ENCODE data around the gene IFFO2. TPM values are rescaled to one million over a fixed set of nuclear protein-coding genes. Genes with fewer than 3 reads are reported as not detected.

Gene IFFO2
- total and polyA plus RNA-seq, 10 of the 15 experiments (the other 5 are each of a cell fraction or from before 2014, with no cell fraction given): 1.2 to 18.4 (median 6.7) TPM

DNA sequence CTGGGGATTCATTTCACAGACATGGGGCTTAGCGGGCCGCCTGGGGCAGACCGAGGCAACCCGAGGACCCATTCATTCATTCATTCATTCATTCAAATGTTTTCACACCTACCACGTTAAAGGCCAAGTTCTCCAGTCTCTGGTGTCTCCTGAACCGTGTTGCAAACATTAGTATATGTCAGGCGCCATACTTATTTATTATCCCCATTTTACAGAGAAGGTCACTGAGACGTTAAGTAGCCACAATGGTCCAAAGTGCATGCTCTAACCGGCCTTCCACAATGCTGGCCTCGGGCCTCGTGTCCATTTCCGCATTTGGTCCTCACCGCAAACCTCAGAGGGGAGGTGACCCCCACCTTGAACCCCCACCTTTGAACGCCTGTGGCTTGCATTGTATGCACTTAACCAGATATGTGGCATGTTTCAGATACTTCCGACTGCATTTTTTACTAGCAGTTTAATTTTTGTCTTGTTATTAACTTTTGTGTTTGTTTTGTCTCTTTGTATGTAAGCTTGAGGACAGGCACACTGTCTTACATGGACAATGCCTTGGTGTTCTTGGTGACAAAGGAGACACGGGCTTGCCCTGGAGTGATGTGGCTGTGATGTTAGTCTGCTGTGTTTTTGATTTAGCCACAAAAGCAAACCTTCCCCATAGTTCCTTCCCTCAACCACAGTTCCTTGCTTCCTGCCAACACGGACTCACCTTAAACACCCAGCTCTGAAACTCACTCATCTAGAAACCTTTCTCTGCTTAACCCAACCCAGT lies 1.2 kb upstream of the IFFO2 start:
- H2AFZ ChIP-seq (ENCODE audit: control insufficient read depth, low read depth, low read length): no peak overlapping the region
- no peaks in the 10 kb centered on the region for H3K36me3 ChIP-seq (ENCODE audit: control insufficient read depth in 2 of 2, insufficient read depth in 2 of 2, low read length in 1 of 2)
- H3K27me3 ChIP-seq (replicated peaks in 1 of 2; ENCODE audit: control insufficient read depth in 2 of 2, insufficient read depth in 2 of 2, low read length in 1 of 2): peaks cover 1 to 3% of the 10 kb centered on the region in 2 experiments; a peak in 3 of 4 replicates
- H3K79me2 ChIP-seq (ENCODE audit: control insufficient read depth, insufficient read depth, low read length): peaks cover 29% of the 10 kb centered on the region
- POLR2A ChIA-PET: interaction anchor here (3.0 kb wide), 1 partner anchor 30 kb away, joined by 13 read pairs; no protein-coding TSS in a partner anchor
- ATAC-seq (no peak), FAIRE-seq (no peak), DNase-seq (ENCODE audit: low read depth, low spot score) (no peak)
- in situ Hi-C loops (cut with MboI) (no loop called here), intact Hi-C loops (cut with micrococcal nuclease; ENCODE audit: unreplicated experiment) (loop anchor here (10.0 kb wide), 1 partner anchor 247 kb away; no protein-coding TSS in a partner anchor)
- H3K27ac ChIP-seq (ENCODE audit: control insufficient read depth, insufficient read depth): no peak overlapping the region
- SMC1A ChIA-PET (ENCODE audit: uncharacterized antibody, unreplicated experiment): interaction anchor here (1.2 to 4.9 kb wide), 3 partner anchors 10 to 30 kb away, joined by 3 to 27 read pairs (median 3); no protein-coding TSS in a partner anchor
- H3K4me2 ChIP-seq (ENCODE audit: control insufficient read depth, insufficient read depth): no peak overlapping the region; the same call in 1 of the 2 replicates
- H3K9ac ChIP-seq (ENCODE audit: control insufficient read depth, insufficient read depth, low read length): no peak overlapping the region
- RAD21 ChIA-PET (ENCODE audit: unreplicated experiment): no interaction called here
- no TSS peak for BruUV-seq (replicated peaks)
- H3K4me3 ChIP-seq: no peak overlapping the region
- 61% methylated on average over 17 of the region's 17 CpGs for WGBS (ENCODE audit: insufficient coverage, insufficient replicate concordance, low lambda C conversion rate, missing lambda C conversion rate)
- TF ChIP-seq ZNF24 (IDR thresholded peaks at IDR 0.05) (peak; percentile 85), TCF7 (IDR thresholded peaks at IDR 0.05; ENCODE audit: borderline replicate concordance) (no peak)
- peaks cover 30% of the 10 kb centered on the region for H3K4me1 ChIP-seq (ENCODE audit: control insufficient read depth, insufficient read depth, low read length)
- 0 out of 2 replicates have a peak, but pooled peaks cover 2% of the 10 kb centered on the region for H4K20me1 ChIP-seq (ENCODE audit: control insufficient read depth, insufficient read depth)
- CTCF ChIA-PET: interaction anchor here (1.3 to 11.6 kb wide), 5 partner anchors 15 to 55 kb away, joined by 4 to 117 read pairs (median 5); partner anchors contain the start of gene ALDH4A1
- no peaks in the 10 kb centered on the region for H3K9me3 ChIP-seq (replicated peaks; ENCODE audit: control insufficient read depth, insufficient read depth, low read length)

DNA sequence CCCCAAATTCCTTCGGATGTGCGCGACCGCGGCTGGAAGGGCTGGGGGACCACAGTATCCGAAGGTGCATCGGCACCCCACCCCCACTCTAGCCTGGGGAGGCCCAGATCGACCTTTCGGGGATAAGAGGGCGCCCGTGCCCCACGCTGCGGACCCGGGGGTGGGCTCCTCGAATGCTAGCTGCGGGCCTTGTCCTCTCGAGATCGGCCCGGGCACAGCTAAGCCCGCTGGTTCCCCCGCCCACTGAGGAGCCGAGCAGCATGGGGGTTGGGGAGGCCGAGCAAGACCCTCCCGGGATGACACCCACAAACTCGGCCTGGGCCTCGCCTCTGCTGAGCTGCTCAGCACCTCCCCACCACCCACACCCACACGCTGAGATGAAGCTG lies 653 bp upstream of the IFFO2 start:
- peaks cover 32% of the 10 kb centered on the region for H3K79me2 ChIP-seq (ENCODE audit: control insufficient read depth, insufficient read depth, low read length)
- H2AFZ ChIP-seq (ENCODE audit: control insufficient read depth, low read depth, low read length): peak overlapping the region; percentile 84
- H3K9ac ChIP-seq (ENCODE audit: control insufficient read depth, insufficient read depth, low read length): peak overlapping the region; percentile 57
- SMC1A ChIA-PET (ENCODE audit: uncharacterized antibody, unreplicated experiment): interaction anchor here (1.2 to 4.9 kb wide), 4 partner anchors 10 to 44 kb away, joined by 3 to 27 read pairs (median 6); no protein-coding TSS in a partner anchor
- CTCF ChIA-PET: interaction anchor here (0.7 to 11.6 kb wide), 6 partner anchors 31 to 254 kb away, joined by 3 to 117 read pairs (median 5); partner anchors contain the start of gene ALDH4A1
- no peak overlapping the region for H3K27ac ChIP-seq (ENCODE audit: control insufficient read depth, insufficient read depth)
- no peaks in the 10 kb centered on the region for H3K36me3 ChIP-seq (ENCODE audit: control insufficient read depth in 2 of 2, insufficient read depth in 2 of 2, low read length in 1 of 2)
- H3K9me3 ChIP-seq (replicated peaks; ENCODE audit: control insufficient read depth, insufficient read depth, low read length): no peaks in the 10 kb centered on the region
- RAD21 ChIA-PET (ENCODE audit: unreplicated experiment): interaction anchor here (0.6 to 3.7 kb wide), 4 partner anchors 22 to 54 kb away, joined by 3 to 36 read pairs (median 4); no protein-coding TSS in a partner anchor
- ATAC-seq: no peak
- H4K20me1 ChIP-seq (ENCODE audit: control insufficient read depth, insufficient read depth): 0 out of 2 replicates have a peak, but pooled peaks cover 2% of the 10 kb centered on the region
- intact Hi-C loops (cut with micrococcal nuclease; ENCODE audit: unreplicated experiment): loop anchor here (10.0 kb wide), 1 partner anchor 248 kb away; no protein-coding TSS in a partner anchor
- peaks cover 36% of the 10 kb centered on the region for H3K4me1 ChIP-seq (ENCODE audit: control insufficient read depth, insufficient read depth, low read length)
- DNase-seq (ENCODE audit: low read depth, low spot score): no peak
- WGBS (ENCODE audit: insufficient coverage, insufficient replicate concordance, low lambda C conversion rate, missing lambda C conversion rate): 4% methylated on average over 27 of the region's 27 CpGs
- in situ Hi-C loops (cut with MboI): no loop called here
- FAIRE-seq: no peak
- peaks cover 1 to 3% of the 10 kb centered on the region in 2 experiments; a peak in 3 of 4 replicates for H3K27me3 ChIP-seq (replicated peaks in 1 of 2; ENCODE audit: control insufficient read depth in 2 of 2, insufficient read depth in 2 of 2, low read length in 1 of 2)
- H3K4me2 ChIP-seq (ENCODE audit: control insufficient read depth, insufficient read depth): peak overlapping the region; percentile 98
- TF ChIP-seq TBL1XR1 (IDR thresholded peaks at IDR 0.05; ENCODE audit: low read depth, low read length): no peak
- TF ChIP-seq, protein P1, sequence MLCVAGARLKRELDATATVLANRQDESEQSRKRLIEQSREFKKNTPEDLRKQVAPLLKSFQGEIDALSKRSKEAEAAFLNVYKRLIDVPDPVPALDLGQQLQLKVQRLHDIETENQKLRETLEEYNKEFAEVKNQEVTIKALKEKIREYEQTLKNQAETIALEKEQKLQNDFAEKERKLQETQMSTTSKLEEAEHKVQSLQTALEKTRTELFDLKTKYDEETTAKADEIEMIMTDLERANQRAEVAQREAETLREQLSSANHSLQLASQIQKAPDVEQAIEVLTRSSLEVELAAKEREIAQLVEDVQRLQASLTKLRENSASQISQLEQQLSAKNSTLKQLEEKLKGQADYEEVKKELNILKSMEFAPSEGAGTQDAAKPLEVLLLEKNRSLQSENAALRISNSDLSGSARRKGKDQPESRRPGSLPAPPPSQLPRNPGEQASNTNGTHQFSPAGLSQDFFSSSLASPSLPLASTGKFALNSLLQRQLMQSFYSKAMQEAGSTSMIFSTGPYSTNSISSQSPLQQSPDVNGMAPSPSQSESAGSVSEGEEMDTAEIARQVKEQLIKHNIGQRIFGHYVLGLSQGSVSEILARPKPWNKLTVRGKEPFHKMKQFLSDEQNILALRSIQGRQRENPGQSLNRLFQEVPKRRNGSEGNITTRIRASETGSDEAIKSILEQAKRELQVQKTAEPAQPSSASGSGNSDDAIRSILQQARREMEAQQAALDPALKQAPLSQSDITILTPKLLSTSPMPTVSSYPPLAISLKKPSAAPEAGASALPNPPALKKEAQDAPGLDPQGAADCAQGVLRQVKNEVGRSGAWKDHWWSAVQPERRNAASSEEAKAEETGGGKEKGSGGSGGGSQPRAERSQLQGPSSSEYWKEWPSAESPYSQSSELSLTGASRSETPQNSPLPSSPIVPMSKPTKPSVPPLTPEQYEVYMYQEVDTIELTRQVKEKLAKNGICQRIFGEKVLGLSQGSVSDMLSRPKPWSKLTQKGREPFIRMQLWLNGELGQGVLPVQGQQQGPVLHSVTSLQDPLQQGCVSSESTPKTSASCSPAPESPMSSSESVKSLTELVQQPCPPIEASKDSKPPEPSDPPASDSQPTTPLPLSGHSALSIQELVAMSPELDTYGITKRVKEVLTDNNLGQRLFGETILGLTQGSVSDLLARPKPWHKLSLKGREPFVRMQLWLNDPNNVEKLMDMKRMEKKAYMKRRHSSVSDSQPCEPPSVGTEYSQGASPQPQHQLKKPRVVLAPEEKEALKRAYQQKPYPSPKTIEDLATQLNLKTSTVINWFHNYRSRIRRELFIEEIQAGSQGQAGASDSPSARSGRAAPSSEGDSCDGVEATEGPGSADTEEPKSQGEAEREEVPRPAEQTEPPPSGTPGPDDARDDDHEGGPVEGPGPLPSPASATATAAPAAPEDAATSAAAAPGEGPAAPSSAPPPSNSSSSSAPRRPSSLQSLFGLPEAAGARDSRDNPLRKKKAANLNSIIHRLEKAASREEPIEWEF (IDR thresholded peaks at IDR 0.05; ENCODE audit: insufficient replicate concordance, low read depth, low read length): no peak
- TF ChIP-seq LARP7 (IDR thresholded peaks at IDR 0.05): peak; percentile 32; the same call in 1 of the 2 replicates
- TF ChIP-seq NBN (IDR thresholded peaks at IDR 0.05): 0 out of 2 replicates have a peak, but pooled peaks have one; percentile 12
- POLR2A ChIA-PET: interaction anchor here (3.0 kb wide), 1 partner anchor 29 kb away, joined by 13 read pairs; no protein-coding TSS in a partner anchor
- peak overlapping the region; percentile 70; the same call in 1 of the 2 replicates for H3K4me3 ChIP-seq
- no TSS peak for BruUV-seq (replicated peaks)

Data from GM12878 (cell line).